Measurements from ENCODE around the gene SH3GL1. TPM values are rescaled to one million over a fixed set of nuclear protein-coding genes. Genes with fewer than 3 reads are reported as not detected.

The SH3GL1 gene
- total and polyA plus RNA-seq, 9 of the 15 experiments (the other 6 are each of a cell fraction or from before 2014, with no cell fraction given) = 1.7 to 75.3 (median 25.7) TPM

DNA sequence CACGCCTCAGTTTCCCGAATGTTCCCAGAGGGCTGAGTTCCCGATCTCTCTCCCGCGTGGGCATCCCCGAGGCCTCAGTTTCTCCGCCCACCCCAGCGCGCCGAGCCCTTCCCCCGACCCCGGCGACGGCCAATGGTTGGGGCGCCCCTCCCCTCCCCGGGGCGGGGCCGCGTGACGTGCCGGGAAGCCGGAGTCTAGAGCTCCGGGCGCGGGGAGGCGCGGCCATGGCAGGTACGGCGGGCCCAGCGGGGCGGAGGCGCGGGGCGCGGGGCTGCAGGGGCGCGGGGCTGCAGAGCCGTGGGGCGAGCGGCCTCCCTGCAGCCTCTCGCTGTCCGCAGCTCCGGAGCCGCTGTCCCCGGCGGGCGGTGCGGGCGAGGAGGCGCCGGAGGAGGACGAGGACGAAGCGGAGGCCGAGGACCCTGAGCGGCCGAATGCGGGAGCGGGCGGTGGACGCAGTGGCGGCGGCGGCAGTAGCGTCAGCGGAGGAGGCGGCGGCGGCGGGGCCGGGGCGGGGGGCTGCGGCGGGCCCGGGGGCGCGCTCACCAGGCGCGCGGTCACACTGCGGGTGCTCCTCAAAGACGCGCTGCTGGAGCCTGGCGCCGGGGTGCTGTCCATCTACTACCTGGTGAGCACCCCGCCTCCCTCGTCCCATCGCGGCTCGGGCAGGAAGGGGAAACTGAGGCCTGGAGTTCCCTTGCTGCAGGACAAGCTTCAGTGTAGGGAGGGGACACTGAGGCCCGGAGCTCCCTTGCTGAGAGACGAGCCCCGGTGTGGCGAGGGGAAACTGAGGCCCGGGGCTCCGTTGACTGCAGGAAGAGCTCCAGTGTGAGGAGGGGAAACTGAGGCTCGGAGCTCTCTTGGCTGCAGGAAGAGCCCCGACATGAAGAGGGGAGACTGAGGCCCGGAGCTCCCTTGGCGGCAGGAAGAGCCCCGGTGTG is 56.7 kb downstream of the SH3GL1 start, which contains the start of gene MPND (continued):
- TF ChIP-seq RBM22 (IDR thresholded peaks at IDR 0.05; ENCODE audit: low read depth, low read length, poor library complexity, severe bottlenecking) = no peak
- TF ChIP-seq SMARCE1 (IDR thresholded peaks at IDR 0.05) = no peak
- no peak for TF ChIP-seq ZBED1 (IDR thresholded peaks at IDR 0.05)
- TF ChIP-seq KLF13 (tag; IDR thresholded peaks at IDR 0.05; ENCODE audit: borderline replicate concordance, low read depth) = no peak
- TF ChIP-seq MYC (IDR thresholded peaks at IDR 0.05; ENCODE audit: low read depth, low read length) = no peak
- TF ChIP-seq MYC (CRISPR knock-in tag; IDR thresholded peaks at IDR 0.05; ENCODE audit: borderline replicate concordance, low read depth) = no peak
- TF ChIP-seq TFAM (CRISPR knock-in tag; conservative IDR thresholded peaks at IDR 0.05) = no peak
- TF ChIP-seq, protein P1, sequence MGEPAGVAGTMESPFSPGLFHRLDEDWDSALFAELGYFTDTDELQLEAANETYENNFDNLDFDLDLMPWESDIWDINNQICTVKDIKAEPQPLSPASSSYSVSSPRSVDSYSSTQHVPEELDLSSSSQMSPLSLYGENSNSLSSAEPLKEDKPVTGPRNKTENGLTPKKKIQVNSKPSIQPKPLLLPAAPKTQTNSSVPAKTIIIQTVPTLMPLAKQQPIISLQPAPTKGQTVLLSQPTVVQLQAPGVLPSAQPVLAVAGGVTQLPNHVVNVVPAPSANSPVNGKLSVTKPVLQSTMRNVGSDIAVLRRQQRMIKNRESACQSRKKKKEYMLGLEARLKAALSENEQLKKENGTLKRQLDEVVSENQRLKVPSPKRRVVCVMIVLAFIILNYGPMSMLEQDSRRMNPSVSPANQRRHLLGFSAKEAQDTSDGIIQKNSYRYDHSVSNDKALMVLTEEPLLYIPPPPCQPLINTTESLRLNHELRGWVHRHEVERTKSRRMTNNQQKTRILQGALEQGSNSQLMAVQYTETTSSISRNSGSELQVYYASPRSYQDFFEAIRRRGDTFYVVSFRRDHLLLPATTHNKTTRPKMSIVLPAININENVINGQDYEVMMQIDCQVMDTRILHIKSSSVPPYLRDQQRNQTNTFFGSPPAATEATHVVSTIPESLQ (CRISPR knock-in tag; IDR thresholded peaks at IDR 0.05) = no peak
- TF ChIP-seq, protein P2, sequence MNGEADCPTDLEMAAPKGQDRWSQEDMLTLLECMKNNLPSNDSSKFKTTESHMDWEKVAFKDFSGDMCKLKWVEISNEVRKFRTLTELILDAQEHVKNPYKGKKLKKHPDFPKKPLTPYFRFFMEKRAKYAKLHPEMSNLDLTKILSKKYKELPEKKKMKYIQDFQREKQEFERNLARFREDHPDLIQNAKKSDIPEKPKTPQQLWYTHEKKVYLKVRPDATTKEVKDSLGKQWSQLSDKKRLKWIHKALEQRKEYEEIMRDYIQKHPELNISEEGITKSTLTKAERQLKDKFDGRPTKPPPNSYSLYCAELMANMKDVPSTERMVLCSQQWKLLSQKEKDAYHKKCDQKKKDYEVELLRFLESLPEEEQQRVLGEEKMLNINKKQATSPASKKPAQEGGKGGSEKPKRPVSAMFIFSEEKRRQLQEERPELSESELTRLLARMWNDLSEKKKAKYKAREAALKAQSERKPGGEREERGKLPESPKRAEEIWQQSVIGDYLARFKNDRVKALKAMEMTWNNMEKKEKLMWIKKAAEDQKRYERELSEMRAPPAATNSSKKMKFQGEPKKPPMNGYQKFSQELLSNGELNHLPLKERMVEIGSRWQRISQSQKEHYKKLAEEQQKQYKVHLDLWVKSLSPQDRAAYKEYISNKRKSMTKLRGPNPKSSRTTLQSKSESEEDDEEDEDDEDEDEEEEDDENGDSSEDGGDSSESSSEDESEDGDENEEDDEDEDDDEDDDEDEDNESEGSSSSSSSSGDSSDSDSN (IDR thresholded peaks at IDR 0.05; ENCODE audit: borderline replicate concordance in 1 of 2, low read depth in 2 of 2, low read length in 2 of 2) = 0 out of 4 replicates have a peak, but pooled peaks of 1 of the 2 experiments have one; percentile 45
- TF ChIP-seq FOS (IDR thresholded peaks at IDR 0.05; ENCODE audit: extremely low read depth, insufficient read length) = no peak
- no peak for TF ChIP-seq MCM3 (IDR thresholded peaks at IDR 0.05)
- no peak for TF ChIP-seq HNRNPLL (IDR thresholded peaks at IDR 0.05; ENCODE audit: low read depth, low read length, poor library complexity, severe bottlenecking)
- no peak for TF ChIP-seq ZNF384 (IDR thresholded peaks at IDR 0.05; ENCODE audit: low read depth, low read length)
- TF ChIP-seq, protein P3, sequence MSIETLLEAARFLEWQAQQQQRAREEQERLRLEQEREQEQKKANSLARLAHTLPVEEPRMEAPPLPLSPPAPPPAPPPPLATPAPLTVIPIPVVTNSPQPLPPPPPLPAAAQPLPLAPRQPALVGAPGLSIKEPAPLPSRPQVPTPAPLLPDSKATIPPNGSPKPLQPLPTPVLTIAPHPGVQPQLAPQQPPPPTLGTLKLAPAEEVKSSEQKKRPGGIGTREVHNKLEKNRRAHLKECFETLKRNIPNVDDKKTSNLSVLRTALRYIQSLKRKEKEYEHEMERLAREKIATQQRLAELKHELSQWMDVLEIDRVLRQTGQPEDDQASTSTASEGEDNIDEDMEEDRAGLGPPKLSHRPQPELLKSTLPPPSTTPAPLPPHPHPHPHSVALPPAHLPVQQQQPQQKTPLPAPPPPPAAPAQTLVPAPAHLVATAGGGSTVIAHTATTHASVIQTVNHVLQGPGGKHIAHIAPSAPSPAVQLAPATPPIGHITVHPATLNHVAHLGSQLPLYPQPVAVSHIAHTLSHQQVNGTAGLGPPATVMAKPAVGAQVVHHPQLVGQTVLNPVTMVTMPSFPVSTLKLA (conservative IDR thresholded peaks at IDR 0.05) = peak; percentile 47 to 71; a peak in 2 of 4 replicates
- TF ChIP-seq, protein P4, sequence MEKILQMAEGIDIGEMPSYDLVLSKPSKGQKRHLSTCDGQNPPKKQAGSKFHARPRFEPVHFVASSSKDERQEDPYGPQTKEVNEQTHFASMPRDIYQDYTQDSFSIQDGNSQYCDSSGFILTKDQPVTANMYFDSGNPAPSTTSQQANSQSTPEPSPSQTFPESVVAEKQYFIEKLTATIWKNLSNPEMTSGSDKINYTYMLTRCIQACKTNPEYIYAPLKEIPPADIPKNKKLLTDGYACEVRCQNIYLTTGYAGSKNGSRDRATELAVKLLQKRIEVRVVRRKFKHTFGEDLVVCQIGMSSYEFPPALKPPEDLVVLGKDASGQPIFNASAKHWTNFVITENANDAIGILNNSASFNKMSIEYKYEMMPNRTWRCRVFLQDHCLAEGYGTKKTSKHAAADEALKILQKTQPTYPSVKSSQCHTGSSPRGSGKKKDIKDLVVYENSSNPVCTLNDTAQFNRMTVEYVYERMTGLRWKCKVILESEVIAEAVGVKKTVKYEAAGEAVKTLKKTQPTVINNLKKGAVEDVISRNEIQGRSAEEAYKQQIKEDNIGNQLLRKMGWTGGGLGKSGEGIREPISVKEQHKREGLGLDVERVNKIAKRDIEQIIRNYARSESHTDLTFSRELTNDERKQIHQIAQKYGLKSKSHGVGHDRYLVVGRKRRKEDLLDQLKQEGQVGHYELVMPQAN (IDR thresholded peaks at IDR 0.05; ENCODE audit: borderline replicate concordance) = no peak
- TF ChIP-seq, protein P5, sequence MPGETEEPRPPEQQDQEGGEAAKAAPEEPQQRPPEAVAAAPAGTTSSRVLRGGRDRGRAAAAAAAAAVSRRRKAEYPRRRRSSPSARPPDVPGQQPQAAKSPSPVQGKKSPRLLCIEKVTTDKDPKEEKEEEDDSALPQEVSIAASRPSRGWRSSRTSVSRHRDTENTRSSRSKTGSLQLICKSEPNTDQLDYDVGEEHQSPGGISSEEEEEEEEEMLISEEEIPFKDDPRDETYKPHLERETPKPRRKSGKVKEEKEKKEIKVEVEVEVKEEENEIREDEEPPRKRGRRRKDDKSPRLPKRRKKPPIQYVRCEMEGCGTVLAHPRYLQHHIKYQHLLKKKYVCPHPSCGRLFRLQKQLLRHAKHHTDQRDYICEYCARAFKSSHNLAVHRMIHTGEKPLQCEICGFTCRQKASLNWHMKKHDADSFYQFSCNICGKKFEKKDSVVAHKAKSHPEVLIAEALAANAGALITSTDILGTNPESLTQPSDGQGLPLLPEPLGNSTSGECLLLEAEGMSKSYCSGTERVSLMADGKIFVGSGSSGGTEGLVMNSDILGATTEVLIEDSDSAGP (CRISPR knock-in tag; IDR thresholded peaks at IDR 0.05) = no peak

Data from K562 (cell line).